B cell (primary cell): ENCODE results near the gene MCOLN3.

ENCODE experiments used
- CTCF ChIP-seq: fragments of 200-600 bp; IDR thresholded peaks from one replicate; pipeline ENCODE4 v1.8.0; 2022; ENCODE audit warnings: antibody characterized with exemption, mild to moderate bottlenecking
- EZH2 ChIP-seq: IDR thresholded peaks from 2 replicates; pipeline ENCODE4 v1.6.1; 2012; ENCODE audit warnings: borderline replicate concordance, low read depth, mild to moderate bottlenecking, moderate library complexity, low read length; ENCODE audit not compliant: insufficient read depth, poor library complexity, severe bottlenecking

DNA sequence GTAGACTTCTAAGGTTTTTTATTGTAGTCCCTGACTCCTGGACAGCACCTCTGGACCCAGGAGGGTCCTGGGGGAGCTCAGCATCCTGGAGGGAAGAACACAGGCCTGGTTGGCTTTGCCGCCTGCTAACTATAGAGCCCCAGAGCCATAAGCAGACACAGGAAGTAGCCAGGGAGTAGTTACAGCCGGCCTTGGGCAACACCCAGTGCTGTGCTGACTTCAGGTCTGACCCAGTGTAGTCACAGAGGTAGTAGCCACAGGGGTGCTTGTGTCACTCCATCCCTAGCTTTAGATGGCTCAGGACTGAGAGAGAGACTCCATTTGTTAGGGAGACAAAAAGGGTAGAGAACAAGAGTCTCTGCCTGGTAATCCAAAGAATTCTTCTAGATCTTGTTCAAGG lies 73.3 kb downstream of the MCOLN3 start:
- TF ChIP-seq CTCF = no peak
- no peak for TF ChIP-seq EZH2
